GM19324 (cell line): ENCODE results near the gene GLRA2.
"Not testable (repeated sequence)": the region's sequence is repeated elsewhere in the genome, so short reads cannot be mapped to it uniquely, and the experiment has no call there.

ENCODE experiments used
- ATAC-seq: cut with Tn5 transposase; IDR thresholded peaks from one replicate; pipeline ENCODE4 v1.9.1; 2021; ENCODE audit warnings: mild to moderate bottlenecking, moderate library complexity; ENCODE audit not compliant: unreplicated experiment, low FRiP score

The GLRA2 gene

DNA sequence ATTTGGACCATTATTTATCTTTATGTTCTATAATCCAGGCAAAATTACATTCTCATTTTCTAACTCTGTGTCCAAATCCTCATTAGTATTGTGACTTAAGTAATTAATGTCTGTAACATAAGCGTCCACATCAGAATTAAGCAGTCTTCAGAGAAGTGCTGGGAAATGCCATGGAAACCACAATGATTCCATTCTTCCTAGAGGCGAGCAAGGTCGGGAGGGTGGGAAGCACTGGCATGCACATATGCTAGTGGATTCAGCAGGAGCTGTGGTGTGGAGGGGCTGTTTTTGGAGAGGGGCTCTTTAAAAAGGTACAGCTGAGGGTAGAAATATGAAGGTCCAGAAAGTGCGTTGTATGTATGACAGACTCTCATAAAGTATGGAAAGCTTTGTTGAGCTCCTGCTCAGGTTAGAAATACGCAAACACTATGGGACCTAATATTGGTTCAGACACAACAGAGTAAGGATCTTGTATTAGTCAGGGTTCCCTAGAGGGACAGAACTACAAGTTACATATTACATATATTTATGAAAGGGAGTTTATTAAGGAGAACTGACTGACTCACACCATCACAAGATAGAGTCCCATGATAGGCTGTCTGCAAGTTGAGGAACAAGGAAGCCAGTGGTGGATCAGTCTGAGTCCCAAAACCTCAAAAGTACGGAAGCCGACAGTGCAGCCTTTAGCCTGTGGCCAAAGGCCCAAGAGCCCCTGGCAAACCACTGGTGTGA is 61.5 kb downstream of the GLRA2 start:
- no peak for ATAC-seq

DNA sequence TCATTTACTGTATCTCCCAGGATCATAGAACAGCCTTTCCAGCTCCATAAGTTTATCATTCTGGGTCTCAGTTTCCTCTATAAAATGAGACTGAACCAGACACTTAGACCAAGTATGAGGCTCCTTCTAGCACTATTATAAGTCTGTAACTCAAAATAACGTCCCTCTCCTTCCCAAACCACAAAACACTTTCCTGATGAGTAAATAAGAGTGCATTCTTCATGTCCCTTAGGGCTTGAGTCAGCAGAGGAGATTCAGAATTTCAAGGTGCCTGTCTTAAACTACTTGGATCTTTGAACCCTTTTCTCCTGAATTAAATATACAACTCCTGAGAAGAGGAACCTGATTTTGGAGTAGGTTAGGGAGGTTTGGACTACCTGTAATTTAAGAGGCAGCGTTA is 62.6 kb downstream of the GLRA2 start:
- ATAC-seq = no peak

DNA sequence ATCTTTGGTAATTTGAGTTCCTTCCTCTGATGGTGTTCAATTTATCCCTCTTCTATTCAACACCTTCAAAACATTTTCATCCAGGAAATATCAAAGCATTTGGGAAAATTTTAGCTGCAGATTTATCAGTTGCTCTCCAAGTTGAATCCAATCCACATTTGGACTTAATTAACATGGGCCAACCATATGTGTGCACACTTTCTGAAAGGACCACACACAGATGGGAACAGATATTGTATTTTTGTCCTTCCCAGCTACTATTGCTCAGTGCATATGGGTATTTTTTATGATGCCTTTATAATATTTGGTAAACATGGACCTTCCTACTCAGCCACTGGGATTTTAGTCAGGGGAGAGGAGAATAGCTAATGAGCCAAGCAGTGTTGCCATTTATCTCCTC is 65.2 kb downstream of the GLRA2 start:
- ATAC-seq = no peak

DNA sequence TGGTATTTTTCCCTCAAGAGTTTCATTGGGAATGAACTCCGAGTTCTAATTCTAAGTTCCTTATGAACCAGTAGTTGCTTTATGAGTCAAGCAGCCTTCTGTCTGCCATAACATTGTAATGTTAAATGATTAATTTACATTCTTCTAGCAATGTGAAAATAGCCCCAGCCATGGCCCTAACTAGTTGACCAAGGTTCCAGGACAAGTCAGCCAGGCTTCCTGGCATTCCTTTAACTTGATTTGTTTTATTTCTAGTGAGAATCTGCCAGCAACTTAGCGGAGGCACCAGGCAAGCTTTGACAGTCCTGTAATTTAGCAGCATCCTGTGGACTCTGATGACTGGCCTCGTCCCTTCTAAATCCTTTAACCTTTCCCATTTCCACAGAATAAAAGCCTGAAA is 69.0 kb downstream of the GLRA2 start:
- ATAC-seq = no peak

DNA sequence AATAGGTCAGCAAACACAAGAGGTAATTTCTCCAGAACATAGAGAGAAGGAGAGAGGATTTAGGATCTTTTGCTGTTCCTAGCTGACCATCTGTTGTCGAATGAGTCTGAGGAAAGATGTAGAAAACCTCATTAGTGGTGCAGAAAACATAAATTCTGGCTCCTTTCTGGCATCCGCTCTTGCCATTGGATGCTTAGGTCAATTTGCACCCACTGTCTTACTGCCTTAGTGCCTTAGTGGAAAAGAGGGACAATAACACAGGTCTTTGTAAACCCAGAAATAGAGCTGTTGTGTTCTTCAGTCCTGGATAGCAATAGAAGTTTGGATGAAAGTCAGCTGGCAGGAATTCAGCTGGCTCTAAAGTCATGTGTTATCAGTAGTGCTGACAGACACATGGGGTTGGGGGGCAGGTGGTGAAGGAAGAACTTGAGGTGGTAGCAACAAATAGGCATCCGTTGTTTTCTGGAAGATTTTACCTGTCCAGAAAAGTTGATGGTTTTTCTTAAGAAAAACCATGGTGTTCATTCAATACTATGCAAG is 78.2 kb downstream of the GLRA2 start:
- ATAC-seq = no peak

DNA sequence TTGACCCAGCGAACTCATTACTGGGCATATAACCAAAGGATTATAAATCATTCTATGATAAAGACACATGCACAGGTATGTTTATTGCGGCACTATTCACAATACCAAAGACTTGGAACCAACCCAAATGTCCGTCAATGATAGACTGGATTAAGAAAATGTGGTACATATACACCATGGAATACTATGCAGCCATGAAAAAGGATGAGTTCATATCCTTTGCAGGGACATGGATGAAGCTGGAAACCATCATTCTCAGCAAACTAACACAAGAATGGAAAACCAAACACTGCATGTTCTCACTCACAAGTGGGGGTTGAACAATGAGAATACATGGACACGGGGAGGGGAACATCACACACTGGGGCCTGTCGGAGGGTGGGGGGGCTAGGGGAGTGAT is 83.1 kb downstream of the GLRA2 start:
- ATAC-seq = not testable (repeated sequence)

DNA sequence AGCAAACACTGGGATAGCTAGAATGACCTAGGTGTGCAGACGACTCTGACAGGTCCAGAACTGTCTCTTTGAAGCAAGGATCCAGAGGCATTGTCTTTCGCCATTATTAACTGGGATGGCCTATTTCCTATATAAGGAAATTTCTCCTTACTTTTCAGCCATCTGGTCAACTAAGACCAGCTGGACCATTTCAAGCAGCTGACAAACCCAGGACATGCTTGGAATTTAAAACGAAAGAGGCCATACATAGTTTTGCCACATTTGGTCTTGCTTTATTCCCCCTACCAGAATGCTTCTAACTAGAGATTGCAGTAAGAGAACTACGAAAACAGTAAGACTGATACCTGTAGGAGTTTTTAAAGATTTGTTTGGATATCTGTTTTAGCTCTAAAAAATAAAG is 87.0 kb downstream of the GLRA2 start:
- no peak for ATAC-seq

DNA sequence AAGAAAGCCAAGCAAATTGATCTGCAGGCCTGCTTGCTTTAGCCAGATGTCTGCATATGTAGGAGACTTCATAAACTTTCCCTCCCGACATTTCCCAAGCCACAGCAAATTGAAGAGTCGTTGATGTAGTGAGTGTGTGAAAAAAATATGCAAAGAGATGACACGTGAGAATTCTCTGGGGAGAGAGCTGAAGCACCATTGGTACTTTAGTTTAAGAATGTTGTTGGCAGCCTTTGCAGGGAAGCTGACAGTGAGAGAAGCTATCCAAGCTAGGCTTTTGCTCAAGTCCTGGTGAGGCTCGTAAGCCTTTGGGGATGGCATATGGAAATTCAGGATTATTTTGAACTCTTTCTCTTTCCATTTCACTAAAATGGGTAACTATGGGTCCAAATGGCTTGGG is 87.5 kb downstream of the GLRA2 start:
- no peak for ATAC-seq

DNA sequence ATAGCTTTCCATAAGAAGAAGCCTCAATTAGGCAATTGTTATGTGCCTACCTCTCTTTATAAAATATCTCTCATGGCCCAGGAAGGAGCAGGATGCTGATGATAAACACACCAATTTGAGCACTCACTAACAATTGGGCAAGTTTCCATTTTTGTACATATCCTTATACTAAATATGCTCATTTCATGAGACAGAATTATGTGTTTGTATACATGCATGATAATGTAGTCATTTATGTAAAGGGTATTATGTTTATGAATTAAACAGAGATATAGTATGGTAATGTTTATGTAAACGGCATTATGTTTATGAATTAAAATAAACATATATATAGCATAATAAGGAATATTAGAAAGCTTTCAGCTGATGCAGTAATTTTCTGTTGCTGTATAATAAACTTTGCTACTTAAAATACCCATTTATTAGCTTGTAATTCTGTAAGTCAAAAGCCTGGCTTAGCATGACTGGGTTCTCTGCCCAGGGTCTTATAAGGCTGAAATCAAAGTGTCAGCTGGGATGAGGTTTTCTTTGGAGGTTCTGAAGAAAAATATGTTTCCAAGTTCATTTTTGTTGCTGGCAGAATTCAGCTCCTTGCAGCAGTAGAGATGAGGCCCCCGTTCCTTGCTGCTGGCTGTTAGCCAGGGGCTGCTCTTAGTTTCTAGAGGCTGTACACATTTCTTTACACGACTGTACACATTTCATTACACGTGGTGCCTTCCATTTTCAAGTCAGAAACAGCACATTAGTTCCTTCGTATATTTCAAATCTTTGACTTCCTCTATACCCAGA is 89.0 kb downstream of the GLRA2 start:
- ATAC-seq = no peak

DNA sequence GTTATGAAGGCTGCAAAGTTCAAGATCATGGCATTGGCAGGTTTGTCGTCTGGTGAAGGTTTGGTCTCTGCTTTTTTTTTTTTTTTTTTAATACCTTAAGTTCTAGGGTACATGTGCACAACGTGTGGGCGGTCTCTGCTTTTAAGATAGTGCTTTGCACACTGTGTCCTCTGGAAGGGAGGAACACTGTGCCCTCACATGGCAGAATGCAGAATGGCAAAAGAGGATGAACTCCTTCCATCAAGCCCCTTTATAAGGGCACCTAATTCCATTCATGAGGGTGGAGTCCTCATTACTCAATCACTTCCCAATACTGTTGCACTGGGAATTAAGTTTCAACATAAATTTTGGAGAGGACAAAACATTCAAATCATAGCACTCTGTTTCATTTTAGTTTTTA is 101.4 kb downstream of the GLRA2 start:
- no peak for ATAC-seq

DNA sequence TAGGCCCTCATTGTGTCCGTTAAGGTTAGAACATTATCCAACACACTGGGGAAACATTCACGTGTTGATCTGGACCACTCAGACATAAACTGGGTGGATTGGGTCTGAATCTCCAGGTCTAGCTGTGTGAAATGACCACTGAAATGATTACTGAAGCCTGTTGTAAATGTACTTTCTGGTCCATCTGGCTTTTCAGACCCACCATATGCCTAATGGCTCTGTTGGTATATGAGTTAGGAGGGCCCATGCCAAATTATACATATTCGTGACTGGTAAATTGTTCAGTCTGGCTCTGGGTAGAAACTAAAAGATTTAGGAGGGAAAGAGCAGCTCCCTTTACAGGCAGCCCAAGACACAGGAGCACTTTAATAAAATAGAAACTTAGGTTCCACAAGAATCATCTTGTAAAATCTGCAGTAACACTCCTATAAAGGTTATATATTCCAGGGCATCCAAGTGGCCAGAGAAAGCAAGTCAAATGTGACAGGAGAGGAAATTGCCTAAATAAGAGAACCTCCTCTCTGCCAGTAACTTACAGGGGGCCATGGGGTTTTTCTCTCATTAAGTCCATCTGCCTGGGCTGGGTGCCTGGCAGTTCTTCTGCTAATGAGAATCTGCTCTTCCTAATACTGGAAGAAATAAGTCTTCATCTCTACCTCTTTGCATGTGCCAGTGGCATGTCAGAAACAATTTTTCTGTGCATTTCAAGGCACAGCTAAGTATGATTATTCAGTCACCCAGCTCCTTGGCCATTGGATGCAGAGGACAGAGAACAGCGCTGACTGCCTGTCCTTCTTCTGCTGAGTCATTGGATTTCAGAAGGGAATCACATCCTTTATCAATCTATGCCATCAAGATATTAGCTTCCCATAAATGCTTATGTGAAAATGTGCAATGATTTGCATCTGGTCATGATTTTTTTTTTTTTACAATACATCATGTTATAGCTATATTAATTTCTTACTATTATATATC is 112.6 kb downstream of the GLRA2 start:
- no peak for ATAC-seq

DNA sequence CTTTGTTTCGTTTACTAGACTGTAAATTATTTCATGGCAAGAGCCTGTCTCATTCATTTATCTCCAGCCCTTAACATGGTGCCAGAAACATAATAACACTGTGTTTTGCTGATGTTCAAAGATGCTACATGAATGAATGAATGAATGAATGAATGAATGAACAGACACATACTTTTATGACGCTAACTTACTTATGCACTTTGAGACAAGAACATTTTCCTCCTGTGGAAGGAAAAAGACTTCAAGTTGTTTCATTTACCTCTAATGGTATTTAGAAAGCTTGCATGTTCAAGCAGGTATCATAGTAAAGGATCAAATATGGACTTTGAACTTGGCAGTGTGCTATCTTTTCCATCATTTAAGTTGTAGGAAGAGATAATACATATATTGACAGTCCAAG is 131.6 kb downstream of the GLRA2 start:
- ATAC-seq = no peak

DNA sequence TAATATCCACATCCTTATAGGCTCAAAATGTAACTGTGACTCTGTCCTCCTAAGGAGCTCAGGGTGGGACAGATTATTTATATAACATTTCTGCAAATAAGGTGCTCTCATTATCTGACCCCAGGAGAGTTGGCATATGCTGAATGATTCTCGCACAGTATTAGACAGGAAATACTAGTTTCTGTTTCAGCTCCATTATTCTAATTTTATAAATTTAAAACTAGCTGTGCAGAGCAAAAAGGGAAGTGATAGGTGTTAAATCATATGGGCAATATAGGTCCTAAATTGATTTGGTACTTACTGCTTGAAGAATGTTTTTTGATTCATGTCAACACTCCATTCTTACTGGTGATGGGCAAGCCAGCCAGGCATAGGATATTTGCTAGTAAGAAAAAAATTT is 141.5 kb downstream of the GLRA2 start:
- peak; percentile 65 for ATAC-seq

DNA sequence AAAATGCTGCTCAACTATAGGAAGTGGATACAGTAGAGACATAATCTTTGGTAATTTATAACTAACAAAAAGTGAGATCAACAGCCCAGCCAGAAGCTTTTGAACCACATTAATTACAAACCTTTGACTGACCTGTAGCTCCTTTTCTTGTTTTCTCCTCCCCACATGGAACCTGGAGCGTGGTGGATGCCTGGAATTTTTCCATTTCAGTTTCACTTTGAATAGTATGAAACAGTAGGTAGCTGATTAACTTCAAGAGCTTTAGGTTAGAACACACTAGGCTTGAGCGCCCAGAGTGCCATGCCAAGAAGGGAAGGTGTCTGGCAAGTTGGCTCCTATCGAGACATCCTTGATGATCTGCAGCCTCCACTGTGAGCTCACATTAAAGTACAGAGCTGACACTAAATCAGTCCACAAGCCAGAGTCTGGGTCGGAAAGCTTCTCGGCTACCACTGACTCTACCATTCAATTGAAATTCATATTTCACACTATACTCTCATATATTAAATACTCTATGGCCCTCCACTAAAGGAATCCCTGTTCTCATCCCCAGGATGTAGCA is 143.4 kb downstream of the GLRA2 start:
- no peak for ATAC-seq

DNA sequence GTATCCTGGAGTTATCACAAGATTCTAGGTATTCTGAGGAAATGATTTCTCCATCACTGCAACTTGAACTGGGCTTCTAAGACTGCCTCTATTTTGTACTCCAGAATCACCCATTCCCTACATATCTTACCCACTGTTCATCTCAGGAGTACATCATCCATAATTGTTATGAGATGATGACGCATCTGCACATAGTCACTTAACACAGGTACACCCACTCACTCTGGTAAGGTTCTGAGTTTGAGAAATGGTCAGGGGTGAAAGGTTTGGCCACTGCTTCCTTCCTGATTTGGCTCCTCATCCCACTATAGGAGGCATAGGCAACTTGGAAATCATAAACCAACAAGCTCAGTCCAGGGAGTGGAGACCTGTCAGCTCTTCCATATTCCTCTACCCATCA is 143.9 kb downstream of the GLRA2 start:
- ATAC-seq = no peak

DNA sequence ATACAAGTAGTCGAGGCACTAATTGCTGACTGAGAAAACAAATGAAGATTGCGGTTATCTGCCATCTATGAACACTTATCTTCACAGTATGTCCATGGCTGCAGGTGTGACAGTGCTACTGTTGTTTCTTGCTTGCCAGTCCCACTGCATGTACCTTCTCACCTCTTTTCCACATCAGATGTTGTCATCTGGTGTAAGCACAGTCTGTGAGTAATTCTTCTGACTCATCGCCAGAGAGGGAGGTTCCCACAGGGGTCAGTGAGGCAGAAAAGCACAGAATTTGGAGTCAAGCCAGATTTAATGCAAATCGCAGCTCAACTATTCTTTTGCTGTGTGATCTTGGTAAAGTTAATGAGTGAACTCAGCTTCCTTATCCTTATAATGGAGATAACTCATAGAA is 144.4 kb downstream of the GLRA2 start:
- peak; percentile 82 for ATAC-seq

DNA sequence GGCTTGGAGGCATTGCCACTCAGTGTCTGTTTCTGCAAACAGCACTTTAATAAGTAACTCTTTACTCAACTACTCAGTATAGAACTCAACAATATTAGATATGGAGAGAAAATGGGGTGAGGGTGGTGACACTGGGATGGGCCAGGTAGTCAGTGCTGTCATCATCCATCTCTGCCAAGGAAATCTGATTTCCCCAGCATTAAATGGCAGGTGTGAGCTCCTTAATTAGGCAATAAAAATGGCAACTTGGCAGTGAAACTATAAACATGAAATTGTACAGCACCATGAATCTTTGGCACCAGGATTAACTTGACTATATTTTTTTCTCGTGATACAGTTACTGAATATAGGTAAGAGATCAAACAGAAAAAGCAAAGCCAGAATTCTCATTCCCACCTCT is 146.2 kb downstream of the GLRA2 start:
- no peak for ATAC-seq

DNA sequence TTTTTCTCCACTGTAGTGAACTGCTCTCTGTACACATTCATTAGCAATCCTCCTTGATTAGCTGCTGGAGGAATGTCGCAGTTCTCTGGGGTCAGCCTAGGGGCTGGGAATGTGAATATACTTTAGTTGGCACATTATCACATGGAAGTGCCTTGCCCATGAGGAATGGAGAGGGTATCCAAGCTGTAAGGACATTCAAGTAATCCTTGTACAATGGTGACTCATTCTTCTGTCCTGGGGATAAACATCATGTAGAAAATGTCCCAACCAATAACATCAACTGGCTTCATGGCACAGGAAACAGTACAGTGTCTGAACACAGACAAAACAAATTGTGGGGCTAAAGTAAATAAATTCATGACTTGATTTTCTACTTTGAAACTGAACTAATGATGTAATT is 147.1 kb downstream of the GLRA2 start:
- no peak for ATAC-seq

DNA sequence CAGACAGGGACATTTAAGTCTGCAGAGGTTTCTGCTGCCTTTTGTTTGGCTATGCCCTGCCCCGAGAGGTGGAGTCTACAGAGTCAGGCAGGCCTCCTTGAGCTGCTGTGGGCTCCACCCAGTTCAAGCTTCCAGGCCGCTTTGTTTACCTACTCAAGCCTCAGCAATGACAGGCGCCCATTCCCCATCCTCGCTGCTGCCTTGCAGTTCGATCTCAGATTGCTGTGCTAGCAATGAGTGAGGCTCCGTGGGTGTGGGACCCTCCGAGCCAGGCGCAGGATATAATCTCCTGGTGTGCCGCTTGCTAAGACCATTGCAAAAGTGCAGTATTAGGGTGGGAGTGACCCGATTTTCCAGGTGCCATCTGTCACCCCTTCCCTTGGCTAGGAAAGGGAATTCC is 159.0 kb downstream of the GLRA2 start:
- not testable (repeated sequence) for ATAC-seq

DNA sequence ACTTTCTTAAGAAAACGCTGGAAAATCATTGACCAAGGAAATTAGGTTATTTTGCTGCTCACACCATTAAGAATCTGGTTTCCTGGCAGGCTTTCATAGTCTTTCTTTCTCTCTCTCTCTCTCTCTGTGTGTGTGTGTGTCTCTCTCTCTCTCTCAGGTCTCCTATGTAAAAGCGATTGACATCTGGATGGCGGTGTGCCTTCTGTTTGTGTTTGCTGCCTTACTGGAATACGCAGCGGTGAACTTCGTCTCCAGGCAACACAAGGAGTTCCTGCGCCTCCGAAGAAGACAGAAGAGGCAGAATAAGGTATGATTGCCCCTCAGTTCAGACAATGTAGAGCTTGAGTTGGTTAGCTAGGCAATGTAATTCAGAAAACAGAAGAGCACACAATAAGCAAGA is 161.2 kb downstream of the GLRA2 start:
- no peak for ATAC-seq
